Measurements from ENCODE around the gene KRTAP29-1. TPM values are rescaled to one million over a fixed set of nuclear protein-coding genes. Genes with fewer than 3 reads are reported as not detected.

KRTAP29-1 gene
- total RNA-seq, 2 experiments from 2014 or later: not detected

DNA sequence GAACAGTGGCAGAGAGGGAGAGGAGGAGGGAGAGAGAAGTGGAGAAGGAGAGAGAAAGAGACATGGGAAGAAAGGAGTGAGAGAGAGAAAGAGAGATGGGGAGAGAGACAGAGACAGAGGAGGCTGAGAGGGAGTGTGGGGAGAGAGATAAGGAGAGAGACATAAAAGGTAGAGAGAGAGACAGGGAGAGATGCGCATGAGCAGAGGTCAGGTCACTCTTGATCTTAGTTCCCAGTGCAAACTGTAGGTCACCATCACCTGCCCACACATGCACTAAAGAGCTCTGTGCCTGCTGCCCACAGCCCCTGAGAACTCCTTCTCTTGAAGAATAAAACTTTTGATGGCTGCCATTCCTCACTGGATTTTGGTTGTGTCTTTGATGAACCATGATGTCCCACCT, 33.1 kb upstream of the KRTAP29-1 start:
- no peak overlapping the region for H3K4me3 ChIP-seq (ENCODE audit: low read depth, low read length, poor library complexity, severe bottlenecking)
- POLR2A ChIA-PET: no interaction called here
- H3K27ac ChIP-seq (ENCODE audit: low read depth, low read length, poor library complexity, severe bottlenecking): no peak overlapping the region
- no peak overlapping the region for H3K4me2 ChIP-seq (ENCODE audit: low read length)
- TF ChIP-seq, protein P1, sequence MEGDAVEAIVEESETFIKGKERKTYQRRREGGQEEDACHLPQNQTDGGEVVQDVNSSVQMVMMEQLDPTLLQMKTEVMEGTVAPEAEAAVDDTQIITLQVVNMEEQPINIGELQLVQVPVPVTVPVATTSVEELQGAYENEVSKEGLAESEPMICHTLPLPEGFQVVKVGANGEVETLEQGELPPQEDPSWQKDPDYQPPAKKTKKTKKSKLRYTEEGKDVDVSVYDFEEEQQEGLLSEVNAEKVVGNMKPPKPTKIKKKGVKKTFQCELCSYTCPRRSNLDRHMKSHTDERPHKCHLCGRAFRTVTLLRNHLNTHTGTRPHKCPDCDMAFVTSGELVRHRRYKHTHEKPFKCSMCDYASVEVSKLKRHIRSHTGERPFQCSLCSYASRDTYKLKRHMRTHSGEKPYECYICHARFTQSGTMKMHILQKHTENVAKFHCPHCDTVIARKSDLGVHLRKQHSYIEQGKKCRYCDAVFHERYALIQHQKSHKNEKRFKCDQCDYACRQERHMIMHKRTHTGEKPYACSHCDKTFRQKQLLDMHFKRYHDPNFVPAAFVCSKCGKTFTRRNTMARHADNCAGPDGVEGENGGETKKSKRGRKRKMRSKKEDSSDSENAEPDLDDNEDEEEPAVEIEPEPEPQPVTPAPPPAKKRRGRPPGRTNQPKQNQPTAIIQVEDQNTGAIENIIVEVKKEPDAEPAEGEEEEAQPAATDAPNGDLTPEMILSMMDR (conservative IDR thresholded peaks at IDR 0.05; ENCODE audit: low read length): no peak
- no peaks in the 10 kb centered on the region for H3K79me2 ChIP-seq (ENCODE audit: insufficient read depth, low read depth, low read length)
- no peaks in the 10 kb centered on the region for H3K36me3 ChIP-seq (ENCODE audit: insufficient read depth, low read length)
- BruUV-seq (replicated peaks): no TSS peak
- H3K4me1 ChIP-seq (ENCODE audit: insufficient read depth, low read length, poor library complexity, severe bottlenecking): no peaks in the 10 kb centered on the region
- intact Hi-C loops (cut with micrococcal nuclease; ENCODE audit: unreplicated experiment): no loop called here
- CTCF ChIA-PET (ENCODE audit: unreplicated experiment): no interaction called here
- H3K9me2 ChIP-seq (ENCODE audit: insufficient read depth, low read length): no peaks in the 10 kb centered on the region
- no peaks in the 10 kb centered on the region for H3K9me3 ChIP-seq (ENCODE audit: low read length)
- no peak overlapping the region for H2AFZ ChIP-seq (ENCODE audit: low read length)
- no peaks in the 10 kb centered on the region for H4K20me1 ChIP-seq (ENCODE audit: insufficient read depth, low read length)
- DNase-seq (ENCODE audit: low spot score): no peak

DNA sequence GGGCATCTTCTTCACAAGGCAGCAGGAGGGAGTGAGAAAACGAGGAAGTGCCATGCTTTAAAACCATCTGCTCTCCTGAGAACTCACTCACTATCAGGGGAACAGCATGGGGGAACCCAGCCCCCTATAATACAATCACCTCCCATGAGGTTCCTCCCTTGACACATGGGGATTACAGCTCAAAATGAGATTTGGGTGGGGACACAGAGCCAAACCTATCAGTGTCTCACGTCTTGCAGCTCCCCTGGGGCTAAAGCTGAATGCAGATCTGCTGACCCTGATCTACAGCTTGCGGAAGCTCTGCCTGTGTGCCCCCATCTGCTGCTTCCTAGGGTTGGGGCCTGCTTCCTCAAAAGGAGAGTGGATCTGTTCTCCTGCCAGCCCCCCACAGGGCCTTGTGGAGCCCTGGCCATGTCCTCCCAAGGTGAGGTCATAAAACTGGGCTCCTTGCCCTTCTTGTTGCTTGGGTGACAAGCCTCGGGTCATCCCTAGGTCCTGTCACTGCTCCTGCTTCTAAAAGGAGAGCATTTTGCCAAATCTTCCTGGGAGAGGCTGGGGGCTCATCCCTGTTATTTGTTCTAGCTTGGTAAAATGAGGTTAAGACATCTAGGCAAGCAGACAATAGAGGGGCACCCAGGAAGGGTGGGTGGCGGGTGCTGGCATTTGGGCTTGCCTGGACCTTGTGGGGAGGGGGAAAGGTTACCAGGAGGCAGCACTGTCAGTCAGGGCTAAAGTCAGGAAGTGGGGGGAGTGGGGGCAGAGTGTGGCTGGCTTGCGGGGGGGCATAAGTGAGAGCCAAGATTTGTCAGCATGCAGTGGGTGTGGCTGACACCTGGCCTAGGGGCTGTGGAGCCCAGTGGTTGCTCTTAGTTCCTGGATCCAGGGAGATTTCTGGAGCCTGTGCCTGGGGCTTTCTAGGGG, 32.0 kb upstream of the KRTAP29-1 start:
- CTCF ChIA-PET (ENCODE audit: unreplicated experiment): no interaction called here
- Histone ChIP-seq H3K36me3 (ENCODE audit: insufficient read depth, low read length) (no peaks in the 10 kb centered on the region), H3K4me1 (ENCODE audit: insufficient read depth, low read length, poor library complexity, severe bottlenecking) (no peaks in the 10 kb centered on the region), H3K9me2 (ENCODE audit: insufficient read depth, low read length) (no peaks in the 10 kb centered on the region), H3K4me2 (ENCODE audit: low read length) (no peak overlapping the region), H3K4me3 (ENCODE audit: low read depth, low read length, poor library complexity, severe bottlenecking) (no peak overlapping the region), H3K9me3 (ENCODE audit: low read length) (no peaks in the 10 kb centered on the region), H4K20me1 (ENCODE audit: insufficient read depth, low read length) (no peaks in the 10 kb centered on the region), H3K27ac (ENCODE audit: low read depth, low read length, poor library complexity, severe bottlenecking) (no peak overlapping the region), H2AFZ (ENCODE audit: low read length) (no peak overlapping the region), H3K79me2 (ENCODE audit: insufficient read depth, low read depth, low read length) (no peaks in the 10 kb centered on the region)
- intact Hi-C loops (cut with micrococcal nuclease; ENCODE audit: unreplicated experiment): no loop called here
- no peak for DNase-seq (ENCODE audit: low spot score)
- no TSS peak for BruUV-seq (replicated peaks)
- no peak for TF ChIP-seq EZH2phosphoT487 (IDR thresholded peaks at IDR 0.05; ENCODE audit: borderline replicate concordance, low read depth, low read length)
- TF ChIP-seq, protein P1 (conservative IDR thresholded peaks at IDR 0.05; ENCODE audit: low read length): no peak
- POLR2A ChIA-PET: no interaction called here

DNA sequence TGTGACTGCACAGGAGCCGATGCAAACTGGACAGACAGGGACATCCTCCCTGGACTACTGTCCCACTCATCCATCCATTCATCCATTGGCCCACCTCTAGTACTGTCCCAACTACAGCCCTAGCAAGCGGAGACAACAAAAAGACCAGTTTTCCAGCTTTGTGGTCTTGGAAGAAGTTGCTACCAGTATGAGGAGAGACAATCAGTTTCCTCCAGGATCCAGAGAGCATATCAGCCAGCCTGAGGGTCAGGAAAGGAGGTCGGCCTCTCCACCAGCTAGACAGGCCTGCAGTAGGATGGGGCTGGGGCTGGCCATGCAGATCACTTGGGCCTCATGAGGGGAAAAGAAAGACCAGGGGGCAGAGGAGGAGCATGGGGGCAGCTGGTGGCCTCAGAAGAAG, 31.2 kb upstream of the KRTAP29-1 start:
- no peaks in the 10 kb centered on the region for H3K4me1 ChIP-seq (ENCODE audit: insufficient read depth, low read length, poor library complexity, severe bottlenecking)
- no peak overlapping the region for H3K27ac ChIP-seq (ENCODE audit: low read depth, low read length, poor library complexity, severe bottlenecking)
- H4K20me1 ChIP-seq (ENCODE audit: insufficient read depth, low read length): no peaks in the 10 kb centered on the region
- POLR2A ChIA-PET: no interaction called here
- H3K4me2 ChIP-seq (ENCODE audit: low read length): no peak overlapping the region
- CTCF ChIA-PET (ENCODE audit: unreplicated experiment): no interaction called here
- intact Hi-C loops (cut with micrococcal nuclease; ENCODE audit: unreplicated experiment): no loop called here
- no peak for DNase-seq (ENCODE audit: low spot score)
- H3K4me3 ChIP-seq (ENCODE audit: low read depth, low read length, poor library complexity, severe bottlenecking): no peak overlapping the region
- H3K9me3 ChIP-seq (ENCODE audit: low read length): no peaks in the 10 kb centered on the region
- TF ChIP-seq EZH2phosphoT487 (IDR thresholded peaks at IDR 0.05; ENCODE audit: borderline replicate concordance, low read depth, low read length): no peak
- TF ChIP-seq, protein P1 (conservative IDR thresholded peaks at IDR 0.05; ENCODE audit: low read length): no peak
- no peak overlapping the region for H2AFZ ChIP-seq (ENCODE audit: low read length)
- no peaks in the 10 kb centered on the region for H3K36me3 ChIP-seq (ENCODE audit: insufficient read depth, low read length)
- H3K9me2 ChIP-seq (ENCODE audit: insufficient read depth, low read length): no peaks in the 10 kb centered on the region
- BruUV-seq (replicated peaks): no TSS peak
- no peaks in the 10 kb centered on the region for H3K79me2 ChIP-seq (ENCODE audit: insufficient read depth, low read depth, low read length)

Data from OCI-LY7 (cell line).